Fibroblast of lung (primary cell): Measurements from ENCODE around the gene AKAP9.

Experiments used
- CTCF ChIP-seq, 2 donors: IDR thresholded peaks in 1 of 2; conservative IDR thresholded peaks in 1 of 2; 1 replicate in 1 of 2; 2 replicates in 1 of 2; pipeline ENCODE4 v1.5.1; 2011 to 2012; ENCODE audit warnings: low read length in 2 of 2, control low read depth in 1 of 2, inconsistent platforms in 1 of 2, low read depth in 1 of 2, mild to moderate bottlenecking in 1 of 2
- EZH2 ChIP-seq: IDR thresholded peaks from 2 replicates; pipeline ENCODE4 v1.5.1; 2012; ENCODE audit warnings: low read length, control low read depth, mild to moderate bottlenecking; ENCODE audit errors: missing control alignments

- TF ChIP-seq CTCF (conservative IDR thresholded peaks at IDR 0.05 in 1 of 2, IDR thresholded peaks at IDR 0.05 in 1 of 2; ENCODE audit: low read depth in 1 of 2, low read length in 2 of 2) (no peak), EZH2 (no peak)
Measured at GRCh38 chr7:92072121-92072520, 131.5 kb downstream of the AKAP9 start.
